Right lobe of liver (tissue), 6 donors: Measurements from ENCODE around the gene LCE1A. TPM values are rescaled to one million over a fixed set of nuclear protein-coding genes. Genes with fewer than 3 reads are reported as not detected.

Source experiments
- ATAC-seq, 4 donors: fragments of 200-7000 bp; cut with Tn5 transposase; one replicate each; pipeline ENCODE4 v1.9.1; 2020; ENCODE audit warnings: mild to moderate bottlenecking in 4 of 4, moderate library complexity in 4 of 4
- DNase-seq, 3 donors: peaks; one replicate each; pipeline ENCODE4 v3.0.0-alpha.2; 2020
- H3K27ac ChIP-seq, 3 donors: fragments of 200-600 bp; one replicate each; pipeline ENCODE4 v1.8.0; 2022
- H3K27me3 ChIP-seq, 2 donors: fragments of 200-600 bp; one replicate each; pipeline ENCODE4 v1.8.0; 2022
- H3K36me3 ChIP-seq, 4 donors: fragments of 200-600 bp; sonication (generic) in 1 of 4; one replicate each; pipeline versions ENCODE4 v1.5.1 to v1.8.0; 2017 to 2022; ENCODE audit warnings: control low read depth in 1 of 4
- H3K4me1 ChIP-seq, 4 donors: fragments of 200-600 bp; sonication (generic) in 1 of 4; one replicate each; pipeline versions ENCODE4 v1.5.1 to v1.8.0; 2017 to 2022; ENCODE audit warnings: control low read depth in 1 of 4
- H3K4me3 ChIP-seq, 3 donors: fragments of 200-600 bp; one replicate each; pipeline ENCODE4 v1.8.0; 2022
- H3K9me3 ChIP-seq, 4 donors: fragments of 200-600 bp; sonication (generic) in 1 of 4; one replicate each; pipeline versions ENCODE4 v1.5.1 to v1.8.0; 2017 to 2022; ENCODE audit warnings: control low read depth in 1 of 4
- POLR2A ChIP-seq: fragments of 450-650 bp; IDR thresholded peaks from one replicate; pipeline ENCODE4 v1.6.1; 2017; ENCODE audit warnings: antibody characterized with exemption, mild to moderate bottlenecking
- WGBS: methylation state at CpG from one replicate; pipeline ENCODE4 v1.1.6; 2018; ENCODE audit warnings: low coverage, low lambda C conversion rate; ENCODE audit not compliant: insufficient coverage; ENCODE audit errors: missing lambda C conversion rate; 5-methylcytosine and 5-hydroxymethylcytosine counted together
- intact Hi-C, 2 donors: fragments of 100-400 bp; cut with DNase I; formaldehyde crosslinking; loops; one replicate each; pipeline versions ENCODE4 v1.11.2 to v1.14.1; 2022
- total RNA-seq, 6 experiments: library from RNA; depleted of rRNA in 2 of 6; stranded (reverse); fragments of >200 nt in 2 of 6; fragmentation: NEBNext Ultra II Directional in 3 of 6; extraction: Animal tissue kit (Norgen Biotek cat#: 25700) in 3 of 6; gene quantifications; one replicate each; pipeline versions ENCODE4 v1.1.0 to v1.2.4, GENCODE V29; 2016 to 2023
- TF ChIP-seq, protein P1 (sequence below), 4 donors: fragments of 200-600 bp in 3 of 4; fragments of 450-650 bp in 1 of 4; IDR thresholded peaks; one replicate each; pipeline versions ENCODE4 v1.5.1 to v1.8.0; 2016 to 2022; ENCODE audit warnings: antibody characterized with exemption in 4 of 4, mild to moderate bottlenecking in 2 of 4
- donor health status: DM: no; HTN: yes; CAD: no.
- donor health status: DM: no; HTN: no; CAD: no.
- donor health status: DM: no; HTN: no; CAD: no.
- donor health status: DM: no; HTN: yes; CAD: no.
- donor health status: DM: no; HTN: yes; CAD: no.

LCE1A gene
- total RNA-seq, 6 experiments from 2014 or later: not detected

DNA sequence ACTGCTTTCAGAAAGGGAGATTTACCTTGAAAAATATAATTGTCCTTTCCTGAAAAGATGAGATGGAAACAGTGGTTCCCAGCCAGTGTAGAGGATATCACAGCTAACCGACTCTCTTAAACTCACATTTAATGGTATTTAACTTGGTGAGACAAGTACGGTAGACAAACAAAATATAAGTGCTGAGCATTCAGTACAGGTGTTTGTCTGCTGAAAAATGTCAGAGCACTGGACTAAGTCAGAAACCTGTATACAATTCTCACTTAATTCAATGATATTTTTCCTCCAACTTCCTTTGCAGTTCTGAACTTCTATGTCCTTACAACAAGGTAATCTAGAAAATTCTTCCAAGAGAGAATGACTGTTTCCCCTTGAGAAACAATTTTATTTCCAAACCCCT, 15.6 kb upstream of the LCE1A start, which contains the start of gene LCE1B:
TSS of gene LCE1B (plus strand) at position 301 of the 400 bp plus-strand sequence. CDS start 476 bp downstream, outside the sequence.
- no peaks in the 10 kb centered on the region for H3K4me1 ChIP-seq
- intact Hi-C loops: no loop called here
- ATAC-seq (no peak), DNase-seq (no peak)
- TF ChIP-seq, protein P1, sequence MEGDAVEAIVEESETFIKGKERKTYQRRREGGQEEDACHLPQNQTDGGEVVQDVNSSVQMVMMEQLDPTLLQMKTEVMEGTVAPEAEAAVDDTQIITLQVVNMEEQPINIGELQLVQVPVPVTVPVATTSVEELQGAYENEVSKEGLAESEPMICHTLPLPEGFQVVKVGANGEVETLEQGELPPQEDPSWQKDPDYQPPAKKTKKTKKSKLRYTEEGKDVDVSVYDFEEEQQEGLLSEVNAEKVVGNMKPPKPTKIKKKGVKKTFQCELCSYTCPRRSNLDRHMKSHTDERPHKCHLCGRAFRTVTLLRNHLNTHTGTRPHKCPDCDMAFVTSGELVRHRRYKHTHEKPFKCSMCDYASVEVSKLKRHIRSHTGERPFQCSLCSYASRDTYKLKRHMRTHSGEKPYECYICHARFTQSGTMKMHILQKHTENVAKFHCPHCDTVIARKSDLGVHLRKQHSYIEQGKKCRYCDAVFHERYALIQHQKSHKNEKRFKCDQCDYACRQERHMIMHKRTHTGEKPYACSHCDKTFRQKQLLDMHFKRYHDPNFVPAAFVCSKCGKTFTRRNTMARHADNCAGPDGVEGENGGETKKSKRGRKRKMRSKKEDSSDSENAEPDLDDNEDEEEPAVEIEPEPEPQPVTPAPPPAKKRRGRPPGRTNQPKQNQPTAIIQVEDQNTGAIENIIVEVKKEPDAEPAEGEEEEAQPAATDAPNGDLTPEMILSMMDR (IDR thresholded peaks at IDR 0.05): no peak
- TF ChIP-seq POLR2A: no peak
- no peak within 1 kb of the TSS for H3K27ac ChIP-seq
- no peaks in the 10 kb centered on the region for H3K27me3 ChIP-seq
- no peaks in the 10 kb centered on the region for H3K9me3 ChIP-seq
- WGBS: 74% methylated on average over 2 of the region's 2 CpGs
- H3K36me3 ChIP-seq: no peaks in the 10 kb centered on the region
- no peak within 1 kb of the TSS for H3K4me3 ChIP-seq

DNA sequence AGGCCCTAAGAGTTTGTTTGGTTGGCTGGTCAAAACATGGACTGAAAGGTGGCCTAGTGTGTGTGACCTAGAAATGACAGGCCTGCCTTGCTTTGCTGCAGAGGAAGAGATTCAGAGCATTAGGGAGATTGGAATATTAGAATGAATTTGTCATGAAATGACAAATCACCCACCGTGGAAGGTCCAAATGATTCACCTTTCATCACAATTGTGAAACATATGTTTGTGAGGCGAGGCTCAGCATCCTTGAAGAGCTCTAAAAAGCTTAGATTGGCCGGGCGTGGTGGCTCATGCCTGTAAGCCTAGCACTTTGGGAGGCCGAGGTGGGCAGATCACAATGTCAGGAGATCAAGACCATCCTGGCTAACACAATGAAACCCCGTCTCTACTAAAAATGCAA, 10.0 kb upstream of the LCE1A start:
- no peaks in the 10 kb centered on the region for H3K9me3 ChIP-seq
- H3K36me3 ChIP-seq: no peaks in the 10 kb centered on the region
- ATAC-seq: no peak
- no peak overlapping the region for H3K27ac ChIP-seq
- intact Hi-C loops: no loop called here
- H3K4me1 ChIP-seq: no peaks in the 10 kb centered on the region
- H3K27me3 ChIP-seq: no peaks in the 10 kb centered on the region
- 83% methylated on average over 4 of the region's 6 CpGs for WGBS
- DNase-seq: no peak
- H3K4me3 ChIP-seq: no peak overlapping the region
- TF ChIP-seq, protein P1 (IDR thresholded peaks at IDR 0.05): no peak

DNA sequence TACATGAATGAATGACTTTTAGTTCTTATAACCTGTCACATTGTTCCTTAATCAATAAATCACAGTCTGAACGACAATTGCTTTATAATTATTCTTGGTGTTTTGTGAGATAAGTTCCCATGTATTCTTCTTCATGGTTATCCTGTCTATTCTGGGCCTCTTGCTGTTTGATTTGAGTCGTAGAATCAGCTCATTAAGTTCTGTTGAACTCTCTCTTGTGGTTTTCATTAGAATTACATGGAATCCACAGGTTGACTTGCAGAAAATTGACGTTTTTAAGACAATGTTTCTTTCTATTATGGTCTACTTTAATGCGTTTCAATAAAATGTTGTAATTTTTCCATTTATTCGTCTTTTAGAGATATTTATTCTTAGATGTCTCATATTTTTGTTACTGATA, 4.0 kb upstream of the LCE1A start:
- WGBS: 19% methylated on average over 5 of the region's 5 CpGs
- H3K36me3 ChIP-seq: no peaks in the 10 kb centered on the region
- H3K9me3 ChIP-seq: no peaks in the 10 kb centered on the region
- intact Hi-C loops: no loop called here
- DNase-seq (no peak), ATAC-seq (no peak)
- no peaks in the 10 kb centered on the region for H3K4me1 ChIP-seq
- no peak overlapping the region for H3K4me3 ChIP-seq
- H3K27ac ChIP-seq: no peak overlapping the region
- TF ChIP-seq, protein P1 (IDR thresholded peaks at IDR 0.05): no peak
- peaks cover 0 to 6% of the 10 kb centered on the region in 2 donors for H3K27me3 ChIP-seq

DNA sequence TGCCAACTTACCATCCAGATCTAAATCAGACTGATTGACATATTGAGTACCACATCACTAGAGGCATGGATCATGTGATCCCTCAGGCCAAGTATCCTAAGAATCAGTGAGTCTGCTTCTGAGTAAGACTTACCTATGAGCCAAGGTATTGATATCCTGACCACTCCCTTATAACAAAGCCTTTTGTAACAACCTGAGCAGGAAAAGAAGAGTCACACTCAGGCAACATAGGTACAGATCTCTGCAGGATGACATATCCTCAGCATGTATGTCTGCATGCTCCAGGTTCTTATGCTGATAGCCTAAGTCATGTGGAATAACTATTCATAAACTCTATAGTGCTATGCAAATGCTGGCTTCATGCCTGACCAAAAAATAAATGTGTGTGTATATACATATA, 2.3 kb upstream of the LCE1A start:
- Histone ChIP-seq H3K4me1 (no peaks in the 10 kb centered on the region), H3K9me3 (no peaks in the 10 kb centered on the region), H3K4me3 (no peak overlapping the region), H3K27me3 (peaks cover 0 to 6% of the 10 kb centered on the region in 2 donors), H3K27ac (no peak overlapping the region), H3K36me3 (no peaks in the 10 kb centered on the region)
- TF ChIP-seq, protein P1 (IDR thresholded peaks at IDR 0.05): no peak
- ATAC-seq: no peak
- intact Hi-C loops: no loop called here
- no peak for DNase-seq

DNA sequence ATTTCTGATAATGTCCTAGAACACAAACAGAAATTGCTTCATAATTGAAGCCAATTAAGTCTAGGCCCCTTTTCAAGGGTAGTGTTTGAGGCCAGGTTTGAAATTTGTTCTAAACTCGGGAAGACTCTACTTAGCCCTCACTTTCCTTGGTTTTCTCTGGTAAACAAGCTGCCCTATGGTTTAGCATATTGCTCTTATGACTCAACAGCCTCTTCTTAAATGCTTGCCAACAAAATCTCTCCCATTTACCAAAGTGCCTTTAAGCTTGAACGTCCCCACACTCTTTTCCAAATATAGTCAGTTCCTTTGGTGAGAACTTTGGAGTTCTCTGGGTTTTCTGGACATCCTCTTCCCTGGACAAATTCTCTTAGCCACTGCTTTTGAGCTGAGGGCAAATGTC, 9.6 kb downstream of the LCE1A start:
- intact Hi-C loops: no loop called here
- TF ChIP-seq, protein P1 (IDR thresholded peaks at IDR 0.05): no peak
- no peak for TF ChIP-seq POLR2A
- Histone ChIP-seq H3K4me1 (no peaks in the 10 kb centered on the region), H3K9me3 (no peaks in the 10 kb centered on the region), H3K27ac (no peak overlapping the region), H3K4me3 (no peak overlapping the region), H3K27me3 (no peaks in the 10 kb centered on the region), H3K36me3 (no peaks in the 10 kb centered on the region)
- ATAC-seq (no peak), DNase-seq (no peak)
- 8% methylated on average over 2 of the region's 2 CpGs for WGBS
